Tibial nerve (tissue), 4 donors: Measurements from ENCODE around the gene SLC27A2. TPM values are rescaled to one million over a fixed set of nuclear protein-coding genes. Genes with fewer than 3 reads are reported as not detected.

Experiments used
- DNase-seq, 2 donors: peaks; one replicate each; pipeline ENCODE4 v3.0.0-alpha.2; 2019; ENCODE audit warnings: low spot score in 2 of 2
- H3K27ac ChIP-seq, 4 donors: fragments of 200-600 bp; sonication (generic) in 3 of 4; one replicate each; pipeline ENCODE4 v1.5.1; 2017 to 2019; ENCODE audit warnings: mild to moderate bottlenecking in 1 of 4
- H3K27me3 ChIP-seq, 2 donors: fragments of 200-600 bp; sonication (generic) in 1 of 2; one replicate each; pipeline versions ENCODE4 v1.5.1 to v1.6.0; 2017 to 2019
- H3K36me3 ChIP-seq, 3 donors: fragments of 200-600 bp; sonication (generic); one replicate each; pipeline ENCODE4 v1.5.1; 2018 to 2019
- H3K4me1 ChIP-seq, 4 donors: fragments of 200-600 bp; sonication (generic) in 3 of 4; one replicate each; pipeline ENCODE4 v1.5.1; 2017 to 2019
- H3K4me3 ChIP-seq, 4 donors: fragments of 200-600 bp; sonication (generic) in 3 of 4; one replicate each; pipeline ENCODE4 v1.5.1; 2017 to 2019; ENCODE audit warnings: mild to moderate bottlenecking in 1 of 4, moderate library complexity in 1 of 4
- H3K9me3 ChIP-seq, 4 donors: fragments of 200-600 bp; sonication (generic) in 3 of 4; one replicate each; pipeline ENCODE4 v1.5.1; 2017 to 2019
- CTCF ChIP-seq, 5 experiments: fragments of 200-600 bp in 3 of 5; fragments of 450-650 bp in 2 of 5; sonication (generic) in 3 of 5; IDR thresholded peaks; one replicate each; pipeline ENCODE4 v1.5.1; 2016 to 2019; ENCODE audit warnings: antibody characterized with exemption in 5 of 5, mild to moderate bottlenecking in 3 of 5, moderate library complexity in 2 of 5
- EP300 ChIP-seq, 2 donors: sonication (generic); formaldehyde crosslinking; IDR thresholded peaks; one replicate each; pipeline ENCODE4 v1.6.1; 2017; ENCODE audit warnings: antibody characterized with exemption in 2 of 2, mild to moderate bottlenecking in 1 of 2
- POLR2A ChIP-seq, 2 donors: fragments of 450-650 bp; IDR thresholded peaks; one replicate each; pipeline ENCODE4 v1.6.1; 2017; ENCODE audit warnings: antibody characterized with exemption in 2 of 2, mild to moderate bottlenecking in 2 of 2, moderate library complexity in 2 of 2
- WGBS, 2 donors: methylation state at CpG; one replicate each; pipeline ENCODE4 v1.1.5; 2018; 5-methylcytosine and 5-hydroxymethylcytosine counted together
- total RNA-seq, 4 donors: library from RNA; depleted of rRNA; stranded (reverse); fragments of >200 nt; gene quantifications; one replicate each; pipeline ENCODE4 v1.1.0, GENCODE V29; 2016

Gene SLC27A2
- total RNA-seq, 4 donors from 2014 or later = 0.21 to 0.22 TPM; not detected in 2

- H3K27ac ChIP-seq = no peak overlapping the region
- 88 to 90% methylated on average over 6 to 8 of the region's 8 CpGs for WGBS, 2 donors
- H3K4me3 ChIP-seq = no peak overlapping the region
- H3K27me3 ChIP-seq = no peaks in the 10 kb centered on the region
- no peak for TF ChIP-seq POLR2A (IDR thresholded peaks at IDR 0.05)
- TF ChIP-seq CTCF (IDR thresholded peaks at IDR 0.05) = no peak
- no peak for TF ChIP-seq EP300 (IDR thresholded peaks at IDR 0.05)
- H3K4me1 ChIP-seq = no peaks in the 10 kb centered on the region
- no peak for DNase-seq
- H3K36me3 ChIP-seq = no peaks in the 10 kb centered on the region
- no peaks in the 10 kb centered on the region for H3K9me3 ChIP-seq
These were observed 75.3 kb downstream of the SLC27A2 start for GRCh38 chr15:50257332-50257731.

- H3K9me3 ChIP-seq = no peaks in the 10 kb centered on the region
- no peak for DNase-seq
- no peak for TF ChIP-seq CTCF (IDR thresholded peaks at IDR 0.05)
- no peak for TF ChIP-seq POLR2A (IDR thresholded peaks at IDR 0.05)
- TF ChIP-seq EP300 (IDR thresholded peaks at IDR 0.05) = no peak
- WGBS, 2 donors = 89 to 92% methylated on average over 3 of the region's 3 CpGs
- no peaks in the 10 kb centered on the region for H3K4me1 ChIP-seq
- no peaks in the 10 kb centered on the region for H3K36me3 ChIP-seq
- H3K27ac ChIP-seq = no peak overlapping the region
- no peak overlapping the region for H3K4me3 ChIP-seq
- H3K27me3 ChIP-seq = no peaks in the 10 kb centered on the region
These were observed 75.9 kb downstream of the SLC27A2 start for GRCh38 chr15:50257924-50258323.

- H3K4me3 ChIP-seq = no peak overlapping the region
- no peaks in the 10 kb centered on the region for H3K27me3 ChIP-seq
- DNase-seq = no peak
- no peak overlapping the region for H3K27ac ChIP-seq
- no peak for TF ChIP-seq POLR2A (IDR thresholded peaks at IDR 0.05)
- no peak for TF ChIP-seq CTCF (IDR thresholded peaks at IDR 0.05)
- no peak for TF ChIP-seq EP300 (IDR thresholded peaks at IDR 0.05)
- WGBS, 2 donors = 68 to 74% methylated on average over 5 of the region's 5 CpGs
- H3K9me3 ChIP-seq = no peaks in the 10 kb centered on the region
- H3K36me3 ChIP-seq = no peaks in the 10 kb centered on the region
- H3K4me1 ChIP-seq = no peaks in the 10 kb centered on the region
These were observed 77.3 kb downstream of the SLC27A2 start for GRCh38 chr15:50259276-50259675.

- DNase-seq = no peak
These were observed 79.0 kb downstream of the SLC27A2 start for GRCh38 chr15:50260969-50261496.

GRCh38 chr15:50261981-50262380 lies 80.0 kb downstream of the SLC27A2 start:
- no peak for DNase-seq
- Histone ChIP-seq H3K27me3 (no peaks in the 10 kb centered on the region), H3K4me3 (no peak overlapping the region), H3K9me3 (no peaks in the 10 kb centered on the region), H3K4me1 (no peaks in the 10 kb centered on the region), H3K27ac (no peak overlapping the region), H3K36me3 (no peaks in the 10 kb centered on the region)
- TF ChIP-seq CTCF (IDR thresholded peaks at IDR 0.05) = no peak
- no peak for TF ChIP-seq EP300 (IDR thresholded peaks at IDR 0.05)
- TF ChIP-seq POLR2A (IDR thresholded peaks at IDR 0.05) = no peak
- 91 to 93% methylated on average over 3 of the region's 3 CpGs for WGBS, 2 donors

More at GRCh38 chr15:50260969-50261496, 79.0 kb downstream of the SLC27A2 start:
- Histone ChIP-seq H3K36me3 (no peaks in the 10 kb centered on the region), H3K9me3 (no peaks in the 10 kb centered on the region), H3K4me1 (no peaks in the 10 kb centered on the region), H3K4me3 (no peak overlapping the region), H3K27ac (no peak overlapping the region), H3K27me3 (no peaks in the 10 kb centered on the region)
- WGBS, 2 donors = 72 to 88% methylated on average over 2 of the region's 2 CpGs
- TF ChIP-seq EP300 (IDR thresholded peaks at IDR 0.05) = no peak
- TF ChIP-seq CTCF (IDR thresholded peaks at IDR 0.05) = no peak
- TF ChIP-seq POLR2A (IDR thresholded peaks at IDR 0.05) = no peak
